ENCODE results near the gene TARP.
"Not testable (repeated sequence)": the region's sequence is repeated elsewhere in the genome, so short reads cannot be mapped to it uniquely, and the experiment has no call there.

Gene TARP

GRCh38 chr7:38261601-38262000 lies 11.8 kb downstream of the TARP start:
- H3K27ac ChIP-seq (ENCODE audit: low read depth in 1 of 2, low read length in 1 of 2); H3K9me3 ChIP-seq (ENCODE audit: control insufficient read depth in 2 of 2, insufficient read depth in 1 of 2, low read length in 1 of 2); DNase-seq (ENCODE audit: low read depth in 6 of 9, low spot score in 9 of 9); H3K27me3 ChIP-seq (ENCODE audit: control insufficient read depth in 2 of 2, insufficient read depth in 1 of 2, low read length in 1 of 2); H3K4me3 ChIP-seq (ENCODE audit: low read length in 2 of 2); H3K36me3 ChIP-seq (ENCODE audit: control insufficient read depth in 2 of 2, insufficient read depth in 2 of 2, low read length in 1 of 2): not testable (repeated sequence)
- H3K4me1 ChIP-seq (ENCODE audit: control insufficient read depth in 2 of 2, insufficient read depth in 2 of 2, low read length in 2 of 2), result peaks cover 0 to 12% of the 10 kb centered on the region in 2 donors
- WGBS, result 83% methylated on average over 12 of the region's 12 CpGs

GRCh38 chr7:38259157-38259556 lies 14.3 kb downstream of the TARP start:
- H3K27ac ChIP-seq (ENCODE audit: low read depth in 1 of 2, low read length in 1 of 2); H3K4me3 ChIP-seq (ENCODE audit: low read length in 2 of 2); H3K27me3 ChIP-seq (ENCODE audit: control insufficient read depth in 2 of 2, insufficient read depth in 1 of 2, low read length in 1 of 2); H3K9me3 ChIP-seq (ENCODE audit: control insufficient read depth in 2 of 2, insufficient read depth in 1 of 2, low read length in 1 of 2); H3K36me3 ChIP-seq (ENCODE audit: control insufficient read depth in 2 of 2, insufficient read depth in 2 of 2, low read length in 1 of 2); DNase-seq (ENCODE audit: low read depth in 6 of 9, low spot score in 9 of 9): not testable (repeated sequence)
- H3K4me1 ChIP-seq (ENCODE audit: control insufficient read depth in 2 of 2, insufficient read depth in 2 of 2, low read length in 2 of 2), result peaks cover 0 to 13% of the 10 kb centered on the region in 2 donors
- 88% methylated on average over 8 of the region's 8 CpGs for WGBS

- H3K4me1 ChIP-seq (ENCODE audit: control insufficient read depth in 2 of 2, insufficient read depth in 2 of 2, low read length in 2 of 2), result peaks cover 0 to 13% of the 10 kb centered on the region in 2 donors
- no peak for DNase-seq (ENCODE audit: low read depth in 6 of 9, low spot score in 9 of 9)
- H3K36me3 ChIP-seq (ENCODE audit: control insufficient read depth in 2 of 2, insufficient read depth in 2 of 2, low read length in 1 of 2), result peaks cover 0 to 6% of the 10 kb centered on the region in 2 donors
- 39% methylated on average over 2 of the region's 2 CpGs for WGBS
- H3K27ac ChIP-seq (ENCODE audit: low read depth in 1 of 2, low read length in 1 of 2), result no peak overlapping the region
- H3K27me3 ChIP-seq (ENCODE audit: control insufficient read depth in 2 of 2, insufficient read depth in 1 of 2, low read length in 1 of 2), result no peaks in the 10 kb centered on the region
- no peaks in the 10 kb centered on the region for H3K9me3 ChIP-seq (ENCODE audit: control insufficient read depth in 2 of 2, insufficient read depth in 1 of 2, low read length in 1 of 2)
- no peak overlapping the region for H3K4me3 ChIP-seq (ENCODE audit: low read length in 2 of 2)
These were observed 16.1 kb downstream of the TARP start for GRCh38 chr7:38257350-38257677.

GRCh38 chr7:38249849-38250248 lies 23.6 kb downstream of the TARP start:
- not testable (repeated sequence) for H3K36me3 ChIP-seq (ENCODE audit: control insufficient read depth in 2 of 2, insufficient read depth in 2 of 2, low read length in 1 of 2); H3K27ac ChIP-seq (ENCODE audit: low read depth in 1 of 2, low read length in 1 of 2); DNase-seq (ENCODE audit: low read depth in 6 of 9, low spot score in 9 of 9); H3K4me1 ChIP-seq (ENCODE audit: control insufficient read depth in 2 of 2, insufficient read depth in 2 of 2, low read length in 2 of 2); H3K9me3 ChIP-seq (ENCODE audit: control insufficient read depth in 2 of 2, insufficient read depth in 1 of 2, low read length in 1 of 2); H3K4me3 ChIP-seq (ENCODE audit: low read length in 2 of 2); H3K27me3 ChIP-seq (ENCODE audit: control insufficient read depth in 2 of 2, insufficient read depth in 1 of 2, low read length in 1 of 2)
- 62% methylated on average over 3 of the region's 3 CpGs for WGBS

GRCh38 chr7:38248069-38248567 lies 25.3 kb downstream of the TARP start:
- no peak overlapping the region for H3K27ac ChIP-seq (ENCODE audit: low read depth in 1 of 2, low read length in 1 of 2)
- H3K4me3 ChIP-seq (ENCODE audit: low read length in 2 of 2), result no peak overlapping the region
- no peak for DNase-seq (ENCODE audit: low read depth in 6 of 9, low spot score in 9 of 9)
- no peaks in the 10 kb centered on the region for H3K27me3 ChIP-seq (ENCODE audit: control insufficient read depth in 2 of 2, insufficient read depth in 1 of 2, low read length in 1 of 2)
- no peaks in the 10 kb centered on the region for H3K4me1 ChIP-seq (ENCODE audit: control insufficient read depth in 2 of 2, insufficient read depth in 2 of 2, low read length in 2 of 2)
- WGBS, result 85% methylated on average over 5 of the region's 5 CpGs
- H3K36me3 ChIP-seq (ENCODE audit: control insufficient read depth in 2 of 2, insufficient read depth in 2 of 2, low read length in 1 of 2), result peaks cover 0 to 8% of the 10 kb centered on the region in 2 donors
- no peaks in the 10 kb centered on the region for H3K9me3 ChIP-seq (ENCODE audit: control insufficient read depth in 2 of 2, insufficient read depth in 1 of 2, low read length in 1 of 2)

GRCh38 chr7:38245409-38245977 lies 27.9 kb downstream of the TARP start:
- Histone ChIP-seq H3K9me3 (ENCODE audit: control insufficient read depth in 2 of 2, insufficient read depth in 1 of 2, low read length in 1 of 2) (no peaks in the 10 kb centered on the region), H3K36me3 (ENCODE audit: control insufficient read depth in 2 of 2, insufficient read depth in 2 of 2, low read length in 1 of 2) (peaks cover 0 to 8% of the 10 kb centered on the region in 2 donors), H3K4me3 (ENCODE audit: low read length in 2 of 2) (no peak overlapping the region), H3K27me3 (ENCODE audit: control insufficient read depth in 2 of 2, insufficient read depth in 1 of 2, low read length in 1 of 2) (no peaks in the 10 kb centered on the region), H3K27ac (ENCODE audit: low read depth in 1 of 2, low read length in 1 of 2) (no peak overlapping the region), H3K4me1 (ENCODE audit: control insufficient read depth in 2 of 2, insufficient read depth in 2 of 2, low read length in 2 of 2) (no peaks in the 10 kb centered on the region)
- WGBS, result 72% methylated on average over 3 of the region's 3 CpGs
- no peak for DNase-seq (ENCODE audit: low read depth in 6 of 9, low spot score in 9 of 9)

GRCh38 chr7:38244516-38244915 lies 28.9 kb downstream of the TARP start:
- 95% methylated on average over 14 of the region's 14 CpGs for WGBS
- Histone ChIP-seq H3K27me3 (ENCODE audit: control insufficient read depth in 2 of 2, insufficient read depth in 1 of 2, low read length in 1 of 2) (no peaks in the 10 kb centered on the region), H3K4me3 (ENCODE audit: low read length in 2 of 2) (no peak overlapping the region), H3K27ac (ENCODE audit: low read depth in 1 of 2, low read length in 1 of 2) (no peak overlapping the region), H3K4me1 (ENCODE audit: control insufficient read depth in 2 of 2, insufficient read depth in 2 of 2, low read length in 2 of 2) (no peaks in the 10 kb centered on the region), H3K36me3 (ENCODE audit: control insufficient read depth in 2 of 2, insufficient read depth in 2 of 2, low read length in 1 of 2) (peaks cover 0 to 8% of the 10 kb centered on the region in 2 donors), H3K9me3 (ENCODE audit: control insufficient read depth in 2 of 2, insufficient read depth in 1 of 2, low read length in 1 of 2) (no peaks in the 10 kb centered on the region)
- no peak for DNase-seq (ENCODE audit: low read depth in 6 of 9, low spot score in 9 of 9)

GRCh38 chr7:38243345-38243744 lies 30.1 kb downstream of the TARP start:
- H3K9me3 ChIP-seq (ENCODE audit: control insufficient read depth in 2 of 2, insufficient read depth in 1 of 2, low read length in 1 of 2); H3K4me1 ChIP-seq (ENCODE audit: control insufficient read depth in 2 of 2, insufficient read depth in 2 of 2, low read length in 2 of 2); DNase-seq (ENCODE audit: low read depth in 6 of 9, low spot score in 9 of 9); H3K27me3 ChIP-seq (ENCODE audit: control insufficient read depth in 2 of 2, insufficient read depth in 1 of 2, low read length in 1 of 2); H3K27ac ChIP-seq (ENCODE audit: low read depth in 1 of 2, low read length in 1 of 2); H3K4me3 ChIP-seq (ENCODE audit: low read length in 2 of 2); H3K36me3 ChIP-seq (ENCODE audit: control insufficient read depth in 2 of 2, insufficient read depth in 2 of 2, low read length in 1 of 2): not testable (repeated sequence)
- WGBS, result 90% methylated on average over 5 of the region's 5 CpGs

- Histone ChIP-seq H3K27me3 (ENCODE audit: control insufficient read depth in 2 of 2, insufficient read depth in 1 of 2, low read length in 1 of 2) (no peaks in the 10 kb centered on the region), H3K4me3 (ENCODE audit: low read length in 2 of 2) (no peak overlapping the region), H3K4me1 (ENCODE audit: control insufficient read depth in 2 of 2, insufficient read depth in 2 of 2, low read length in 2 of 2) (no peaks in the 10 kb centered on the region), H3K27ac (ENCODE audit: low read depth in 1 of 2, low read length in 1 of 2) (no peak overlapping the region), H3K9me3 (ENCODE audit: control insufficient read depth in 2 of 2, insufficient read depth in 1 of 2, low read length in 1 of 2) (no peaks in the 10 kb centered on the region), H3K36me3 (ENCODE audit: control insufficient read depth in 2 of 2, insufficient read depth in 2 of 2, low read length in 1 of 2) (peaks cover 0 to 5% of the 10 kb centered on the region in 2 donors)
- WGBS, result 96% methylated on average over 6 of the region's 6 CpGs
- no peak for DNase-seq (ENCODE audit: low read depth in 6 of 9, low spot score in 9 of 9)
These were observed 30.6 kb downstream of the TARP start for GRCh38 chr7:38242814-38243213.

Measured in thymus (tissue), 11 donors.